HEK293 (cell line): Measurements from ENCODE around the gene CRY1.

Source experiments
- CTCF ChIP-seq: fragments of 450-650 bp; formaldehyde crosslinking; IDR thresholded peaks from 2 replicates; pipeline ENCODE4 v1.5.1; 2016; ENCODE audit warnings: missing biosample characterization, missing genetic modification characterization
- OSR2 ChIP-seq: fragments of 450-650 bp; formaldehyde crosslinking; IDR thresholded peaks from 2 replicates; pipeline ENCODE4 v1.5.1; 2016; ENCODE audit warnings: missing biosample characterization, missing genetic modification characterization
- ZNF274 ChIP-seq, 2 experiments: fragments of 200-500 bp in 1 of 2; fragments of 450-650 bp in 1 of 2; sonication (Bioruptor generic) in 1 of 2; formaldehyde crosslinking in 1 of 2; IDR thresholded peaks; 2 replicates each; pipeline versions ENCODE4 v1.5.1 to v1.6.1; 2014 to 2016; ENCODE audit warnings: borderline replicate concordance in 1 of 2, inconsistent platforms in 1 of 2, low read length in 1 of 2, missing biosample characterization in 1 of 2, missing genetic modification characterization in 1 of 2
- ZNF335 ChIP-seq: fragments of 450-650 bp; formaldehyde crosslinking; conservative IDR thresholded peaks from 2 replicates; pipeline ENCODE4 v1.5.1; 2016; ENCODE audit warnings: missing biosample characterization, missing genetic modification characterization
- ZNF629 ChIP-seq: fragments of 450-650 bp; formaldehyde crosslinking; IDR thresholded peaks from 2 replicates; pipeline ENCODE4 v1.5.1; 2017; ENCODE audit warnings: missing biosample characterization, missing genetic modification characterization
- TF ChIP-seq, protein P1 (sequence below): fragments of 450-650 bp; formaldehyde crosslinking; IDR thresholded peaks from 2 replicates; pipeline ENCODE4 v1.5.1; 2016; ENCODE audit warnings: missing biosample characterization, missing genetic modification characterization

DNA sequence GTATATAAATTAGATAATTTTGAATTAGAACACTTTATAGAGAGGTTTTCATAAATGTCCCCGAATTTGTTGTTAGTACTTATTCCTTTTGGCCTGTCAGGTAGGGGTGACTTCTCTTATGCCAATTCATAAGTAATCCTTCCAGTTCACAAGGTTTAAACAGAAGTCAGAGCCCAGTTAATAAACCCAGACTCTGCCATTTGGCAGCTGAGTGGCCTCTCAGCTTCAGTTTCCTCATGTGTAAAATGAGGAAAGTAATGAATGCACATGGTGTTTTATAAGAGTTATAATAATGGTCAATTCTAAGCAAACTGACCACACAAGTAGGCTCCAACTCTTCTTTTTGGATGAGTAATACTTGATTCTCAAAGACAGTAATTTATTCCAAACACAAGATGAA is 116.7 kb downstream of the CRY1 start:
- TF ChIP-seq, protein P1, sequence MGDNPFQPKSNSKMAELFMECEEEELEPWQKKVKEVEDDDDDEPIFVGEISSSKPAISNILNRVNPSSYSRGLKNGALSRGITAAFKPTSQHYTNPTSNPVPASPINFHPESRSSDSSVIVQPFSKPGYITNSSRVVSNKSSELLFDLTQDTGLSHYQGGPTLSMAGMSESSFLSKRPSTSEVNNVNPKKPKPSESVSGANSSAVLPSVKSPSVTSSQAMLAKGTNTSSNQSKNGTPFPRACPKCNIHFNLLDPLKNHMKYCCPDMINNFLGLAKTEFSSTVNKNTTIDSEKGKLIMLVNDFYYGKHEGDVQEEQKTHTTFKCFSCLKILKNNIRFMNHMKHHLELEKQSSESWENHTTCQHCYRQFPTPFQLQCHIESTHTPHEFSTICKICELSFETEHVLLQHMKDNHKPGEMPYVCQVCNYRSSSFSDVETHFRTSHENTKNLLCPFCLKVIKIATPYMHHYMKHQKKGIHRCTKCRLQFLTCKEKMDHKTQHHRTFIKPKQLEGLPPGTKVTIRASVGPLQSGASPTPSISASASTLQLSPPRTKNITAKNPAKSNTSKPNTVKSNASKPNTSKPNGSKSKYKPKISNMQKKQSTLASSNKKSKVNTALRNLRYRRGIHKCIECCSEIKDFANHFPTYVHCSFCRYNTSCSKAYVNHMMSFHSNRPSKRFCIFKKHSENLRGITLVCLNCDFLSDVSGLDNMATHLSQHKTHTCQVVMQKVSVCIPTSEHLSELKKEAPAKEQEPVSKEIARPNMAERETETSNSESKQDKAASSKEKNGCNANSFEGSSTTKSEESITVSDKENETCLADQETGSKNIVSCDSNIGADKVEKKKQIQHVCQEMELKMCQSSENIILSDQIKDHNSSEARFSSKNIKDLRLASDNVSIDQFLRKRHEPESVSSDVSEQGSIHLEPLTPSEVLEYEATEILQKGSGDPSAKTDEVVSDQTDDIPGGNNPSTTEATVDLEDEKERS (tag by site-specific recombination) = no peak
- TF ChIP-seq ZNF335 (tag by site-specific recombination) (no peak), CTCF (tag by site-specific recombination) (no peak), ZNF274 (IDR thresholded peaks at IDR 0.05; ENCODE audit: low read length) (no peak), ZNF274 (tag by site-specific recombination; IDR thresholded peaks at IDR 0.05; ENCODE audit: borderline replicate concordance) (no peak), ZNF629 (tag by site-specific recombination) (no peak), OSR2 (no peak)
